Measurements from ENCODE around the gene PHACTR2.

Gene PHACTR2

DNA sequence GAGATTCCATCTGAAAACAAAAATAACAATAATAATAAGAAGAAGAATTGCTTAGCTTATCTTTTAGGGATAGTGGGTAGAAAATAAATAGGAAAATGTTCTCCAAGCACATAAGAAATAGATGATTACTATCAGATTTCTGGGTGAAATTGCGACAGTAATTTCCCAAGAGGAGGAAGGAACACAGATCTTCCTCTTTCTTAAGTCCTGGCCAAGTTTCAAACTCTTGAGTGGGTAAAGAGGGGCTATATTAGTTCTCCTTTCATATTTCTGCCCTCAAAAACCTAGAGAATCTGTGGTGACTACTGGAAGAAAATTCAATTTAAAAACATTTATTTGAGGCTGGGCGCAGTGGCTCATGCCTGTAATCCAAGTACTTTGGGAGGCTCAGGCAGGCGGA lies 63.7 kb downstream of the PHACTR2 start:
- no peak for DNase-seq (ENCODE audit: low read depth in 2 of 2)
- no peak overlapping the region for H3K4me3 ChIP-seq (replicated peaks in 1 of 2; ENCODE audit: low read depth in 2 of 2, low read length in 2 of 2)
- TF ChIP-seq, protein P1, sequence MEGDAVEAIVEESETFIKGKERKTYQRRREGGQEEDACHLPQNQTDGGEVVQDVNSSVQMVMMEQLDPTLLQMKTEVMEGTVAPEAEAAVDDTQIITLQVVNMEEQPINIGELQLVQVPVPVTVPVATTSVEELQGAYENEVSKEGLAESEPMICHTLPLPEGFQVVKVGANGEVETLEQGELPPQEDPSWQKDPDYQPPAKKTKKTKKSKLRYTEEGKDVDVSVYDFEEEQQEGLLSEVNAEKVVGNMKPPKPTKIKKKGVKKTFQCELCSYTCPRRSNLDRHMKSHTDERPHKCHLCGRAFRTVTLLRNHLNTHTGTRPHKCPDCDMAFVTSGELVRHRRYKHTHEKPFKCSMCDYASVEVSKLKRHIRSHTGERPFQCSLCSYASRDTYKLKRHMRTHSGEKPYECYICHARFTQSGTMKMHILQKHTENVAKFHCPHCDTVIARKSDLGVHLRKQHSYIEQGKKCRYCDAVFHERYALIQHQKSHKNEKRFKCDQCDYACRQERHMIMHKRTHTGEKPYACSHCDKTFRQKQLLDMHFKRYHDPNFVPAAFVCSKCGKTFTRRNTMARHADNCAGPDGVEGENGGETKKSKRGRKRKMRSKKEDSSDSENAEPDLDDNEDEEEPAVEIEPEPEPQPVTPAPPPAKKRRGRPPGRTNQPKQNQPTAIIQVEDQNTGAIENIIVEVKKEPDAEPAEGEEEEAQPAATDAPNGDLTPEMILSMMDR (IDR thresholded peaks at IDR 0.05; ENCODE audit: low read depth, low read length), result no peak

DNA sequence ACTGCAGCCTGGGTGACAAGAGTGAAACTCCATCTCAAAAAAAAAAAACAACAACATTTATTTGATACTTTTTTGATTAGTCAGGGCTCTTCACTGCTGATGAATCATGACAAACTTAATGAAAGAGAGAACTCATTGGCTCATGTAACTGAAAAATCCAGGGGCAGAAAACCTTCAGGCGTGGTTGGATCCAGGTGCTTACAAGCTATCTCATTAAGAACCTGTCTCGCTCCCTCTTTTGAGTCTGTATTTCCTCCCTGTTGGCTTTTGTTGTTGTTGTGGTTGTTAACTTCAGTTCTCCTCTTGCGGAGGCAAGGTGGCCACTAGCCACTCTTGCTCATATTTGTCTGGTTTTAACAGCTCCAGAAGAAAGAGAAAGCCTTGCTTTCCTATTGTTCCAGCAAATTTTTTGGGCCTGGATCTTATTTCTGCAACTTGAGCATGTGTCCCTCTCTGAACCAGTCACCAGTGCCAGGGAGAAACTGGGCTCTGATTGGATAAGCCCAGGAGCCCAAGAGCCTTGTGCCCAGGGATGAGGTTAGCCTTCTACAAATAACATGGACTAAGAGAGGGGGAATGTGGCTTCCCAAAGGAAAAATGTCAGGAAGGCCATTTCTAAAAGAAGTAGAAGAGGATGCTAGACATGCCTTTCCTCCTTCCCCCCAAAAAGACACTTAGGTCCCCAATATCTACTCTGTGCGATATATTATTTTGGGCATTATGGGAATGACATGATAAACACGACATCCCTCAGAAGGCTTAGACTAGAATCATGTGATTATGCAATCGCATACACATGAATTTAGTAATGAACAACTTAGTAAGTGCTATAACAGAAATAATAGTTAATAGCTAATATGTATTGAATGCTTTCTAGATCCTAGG lies 64.5 kb downstream of the PHACTR2 start:
- TF ChIP-seq, protein P1 (IDR thresholded peaks at IDR 0.05; ENCODE audit: low read depth, low read length), result no peak
- no peak overlapping the region for H3K4me3 ChIP-seq (replicated peaks in 1 of 2; ENCODE audit: low read depth in 2 of 2, low read length in 2 of 2)
- peak in 1 of 2 donors; percentile 28 for DNase-seq (ENCODE audit: low read depth in 2 of 2)

DNA sequence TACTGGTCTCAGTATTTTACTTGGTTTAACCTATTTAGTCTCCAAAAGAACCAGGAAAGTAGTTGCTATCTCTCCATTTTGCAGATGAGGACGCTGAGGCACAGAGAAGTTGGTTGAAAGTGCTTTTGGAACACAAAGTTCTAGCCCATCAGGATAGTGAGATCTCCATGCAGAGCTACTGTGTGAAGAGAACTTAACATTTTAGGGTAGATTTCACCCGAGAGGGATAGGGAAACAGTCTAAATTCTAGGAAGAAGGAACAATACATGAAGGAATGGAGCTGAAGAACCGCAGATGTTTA lies 65.1 kb downstream of the PHACTR2 start:
- TF ChIP-seq, protein P1 (IDR thresholded peaks at IDR 0.05; ENCODE audit: low read depth, low read length), result no peak
- no peak for DNase-seq (ENCODE audit: low read depth in 2 of 2)
- H3K4me3 ChIP-seq (replicated peaks in 1 of 2; ENCODE audit: low read depth in 2 of 2, low read length in 2 of 2), result no peak overlapping the region

DNA sequence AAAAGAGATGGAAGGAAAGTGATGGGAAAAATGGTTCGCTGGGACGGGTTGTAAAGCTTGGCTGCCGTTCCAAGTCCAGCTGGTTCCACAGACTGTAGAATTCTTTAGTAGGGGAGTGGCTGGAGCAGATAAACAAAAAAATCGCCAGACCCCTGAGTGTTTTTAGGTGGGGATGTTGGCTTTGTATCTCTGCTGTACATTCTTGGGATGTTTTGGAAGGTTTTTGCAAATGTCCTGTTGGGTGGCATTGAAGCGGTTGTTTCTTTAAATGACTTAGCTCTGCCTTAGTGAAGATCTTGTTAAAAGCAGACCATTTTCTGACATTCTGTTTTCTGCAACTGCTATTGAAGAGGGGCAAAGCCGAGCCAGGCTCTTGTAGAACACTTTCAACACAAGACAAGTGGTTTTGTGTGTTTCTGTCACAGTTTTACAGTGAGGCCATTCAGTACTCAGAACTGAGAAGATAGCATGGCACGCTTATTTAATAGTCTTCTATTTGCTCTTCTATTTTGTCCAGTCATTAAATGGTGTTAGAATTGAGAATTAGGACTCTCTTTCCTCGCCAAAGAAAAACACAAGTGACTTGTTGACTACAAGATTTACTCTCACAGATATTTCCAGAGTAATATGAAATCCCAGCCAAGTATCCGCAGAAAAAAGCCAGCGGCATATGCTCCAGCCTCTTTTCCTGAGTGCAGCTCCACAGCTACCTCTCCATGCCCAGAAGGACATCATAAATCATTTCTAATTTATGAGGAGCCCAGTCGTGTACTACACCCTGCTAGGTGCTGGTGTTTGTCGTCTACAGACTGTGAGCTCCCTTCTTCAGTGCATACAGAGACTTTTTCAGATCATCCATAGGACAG lies 65.8 kb downstream of the PHACTR2 start:
- no peak overlapping the region for H3K4me3 ChIP-seq (replicated peaks in 1 of 2; ENCODE audit: low read depth in 2 of 2, low read length in 2 of 2)
- TF ChIP-seq, protein P1 (IDR thresholded peaks at IDR 0.05; ENCODE audit: low read depth, low read length), result no peak
- DNase-seq (ENCODE audit: low read depth in 2 of 2), result peak; percentile 12 to 54

DNA sequence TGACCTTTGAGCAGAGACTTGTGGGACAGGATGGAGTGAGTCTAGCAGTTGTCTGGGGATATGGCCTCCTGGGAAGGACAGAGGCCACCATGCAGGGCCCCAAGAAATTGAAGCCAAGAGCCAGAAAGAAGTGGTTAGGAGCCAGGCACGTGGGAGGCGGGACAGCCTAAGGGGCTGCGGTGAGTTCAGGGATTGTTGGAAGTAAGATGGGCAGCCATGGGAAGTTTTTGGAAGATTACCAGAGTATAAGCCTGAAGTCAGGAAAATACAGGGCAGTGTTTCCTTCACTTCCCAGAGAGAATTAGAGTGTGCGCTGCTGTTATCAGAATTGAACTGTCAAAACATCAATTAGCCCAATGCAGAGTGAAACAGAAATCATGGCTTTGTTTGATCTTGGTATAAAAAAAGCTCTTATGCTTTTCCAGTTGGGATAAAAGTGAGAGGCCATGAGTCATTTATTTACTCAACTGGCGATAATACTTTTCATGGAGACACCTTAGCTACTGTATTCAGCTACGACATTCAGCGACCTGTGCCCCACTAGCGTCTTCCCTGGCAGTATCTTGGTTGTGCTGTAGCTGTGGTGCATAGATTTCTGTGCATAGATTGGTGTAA lies 66.9 kb downstream of the PHACTR2 start:
- H3K4me3 ChIP-seq (replicated peaks in 1 of 2; ENCODE audit: low read depth in 2 of 2, low read length in 2 of 2), result no peak overlapping the region
- TF ChIP-seq, protein P1 (IDR thresholded peaks at IDR 0.05; ENCODE audit: low read depth, low read length), result no peak
- DNase-seq (ENCODE audit: low read depth in 2 of 2), result peak in 1 of 2 donors; percentile 11

DNA sequence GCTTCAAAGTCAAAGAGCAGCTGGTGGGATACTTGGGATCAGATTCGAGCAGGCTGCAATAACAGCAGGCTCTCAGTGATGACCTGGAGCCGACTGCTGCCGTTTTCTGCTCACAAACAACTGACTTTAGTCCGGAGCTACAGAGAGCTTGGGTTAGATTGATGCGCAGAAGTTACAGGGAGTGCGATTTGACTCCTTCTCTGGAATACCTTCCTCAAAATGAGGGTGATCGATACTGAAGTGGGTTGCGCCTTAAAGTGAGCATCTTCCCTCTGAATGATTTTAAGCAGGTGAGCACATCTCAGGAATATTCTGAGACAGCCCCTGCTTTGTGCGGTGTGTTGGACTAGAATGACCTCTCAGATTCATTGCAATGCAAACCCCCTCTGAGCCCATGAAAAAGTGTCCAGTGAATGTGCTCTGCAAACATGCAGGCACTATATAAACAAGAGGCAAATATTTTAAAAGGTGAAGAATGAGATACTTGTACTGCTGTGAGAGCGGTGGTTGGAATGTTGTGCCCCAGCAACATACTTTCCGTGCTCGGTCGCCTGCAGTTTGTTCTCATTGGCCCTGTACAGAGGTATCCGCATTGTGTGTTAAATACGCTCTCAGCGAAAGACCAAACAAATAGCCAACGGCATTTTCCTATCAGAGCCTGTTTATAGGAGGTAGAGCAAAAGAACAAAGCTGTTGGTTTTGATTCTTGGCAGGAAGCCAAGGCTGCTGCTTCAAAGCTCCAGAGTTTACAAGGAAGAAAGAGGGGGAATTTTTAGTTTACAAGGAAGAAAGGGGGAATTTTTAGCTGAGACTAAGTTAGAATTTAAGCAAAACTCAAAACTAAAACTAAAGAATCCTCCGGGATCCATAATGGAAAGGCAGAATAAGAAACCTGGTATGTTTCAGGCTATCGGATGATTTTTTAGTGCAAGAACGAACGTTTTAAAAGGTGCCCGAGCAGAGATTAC lies 67.7 kb downstream of the PHACTR2 start:
- no peak overlapping the region for H3K4me3 ChIP-seq (replicated peaks in 1 of 2; ENCODE audit: low read depth in 2 of 2, low read length in 2 of 2)
- TF ChIP-seq, protein P1 (IDR thresholded peaks at IDR 0.05; ENCODE audit: low read depth, low read length), result no peak
- DNase-seq (ENCODE audit: low read depth in 2 of 2), result peak; percentile 60 to 65
